ENCODE results near the gene KMT5B. TPM values are rescaled to one million over a fixed set of nuclear protein-coding genes. Genes with fewer than 3 reads are reported as not detected.

The KMT5B gene
- total RNA-seq, 2 donors from 2014 or later, result 30.0 to 32.2 TPM

- H3K4me1 ChIP-seq, result peaks cover 59% of the 10 kb centered on the region
- intact Hi-C loops (cut with DNase I), result no loop called here
These were observed 94.2 kb downstream of the KMT5B start for GRCh38 chr11:68118706-68119448.

GRCh38 chr11:68117853-68118470 lies 95.1 kb downstream of the KMT5B start:
- ATAC-seq, result no peak
- Histone ChIP-seq H3K4me1 (peaks cover 51% of the 10 kb centered on the region), H3K27me3 (no peaks in the 10 kb centered on the region), H3K4me3 (no peak overlapping the region), H3K36me3 (replicated peaks in 1 of 2; ENCODE audit: insufficient read depth in 1 of 2, low read depth in 2 of 2) (no peaks in the 10 kb centered on the region), H3K27ac (peak overlapping the region in 3 of 4 donors; percentile 95 to 98 (median 97)), H3K9me3 (no peaks in the 10 kb centered on the region)
- no peak for TF ChIP-seq POLR2A (IDR thresholded peaks at IDR 0.05)
- TF ChIP-seq CTCF (IDR thresholded peaks at IDR 0.05), result no peak
- intact Hi-C loops (cut with DNase I), result no loop called here
- DNase-seq, result peak in 1 of 4 donors; percentile 6
- WGBS, 2 donors, result 68 to 74% methylated on average over 10 to 11 of the region's 11 CpGs

More at GRCh38 chr11:68118706-68119448, 94.2 kb downstream of the KMT5B start:
- no peaks in the 10 kb centered on the region for H3K27me3 ChIP-seq
- ATAC-seq, result no peak
- no peak overlapping the region for H3K4me3 ChIP-seq
- H3K27ac ChIP-seq, result peak overlapping the region; percentile 50 to 98 (median 96)
- TF ChIP-seq POLR2A (IDR thresholded peaks at IDR 0.05) (peak in 1 of 3 donors; percentile 29), CTCF (IDR thresholded peaks at IDR 0.05) (no peak)
- no peaks in the 10 kb centered on the region for H3K9me3 ChIP-seq
- H3K36me3 ChIP-seq (replicated peaks in 1 of 2; ENCODE audit: insufficient read depth in 1 of 2, low read depth in 2 of 2), result no peaks in the 10 kb centered on the region
- WGBS, 2 donors, result 4 to 9% methylated on average over 4 of the region's 4 CpGs
- peak; percentile 57 to 73 (median 67) for DNase-seq

GRCh38 chr11:68116974-68117373 lies 96.1 kb downstream of the KMT5B start:
- 39 to 46% methylated on average over 3 of the region's 3 CpGs for WGBS, 2 donors
- Histone ChIP-seq H3K9me3 (no peaks in the 10 kb centered on the region), H3K27me3 (no peaks in the 10 kb centered on the region), H3K4me1 (peaks cover 44% of the 10 kb centered on the region), H3K27ac (peak overlapping the region in 3 of 4 donors; percentile 0 to 95 (median 32)), H3K36me3 (replicated peaks in 1 of 2; ENCODE audit: insufficient read depth in 1 of 2, low read depth in 2 of 2) (no peaks in the 10 kb centered on the region), H3K4me3 (no peak overlapping the region)
- no peak for TF ChIP-seq POLR2A (IDR thresholded peaks at IDR 0.05)
- TF ChIP-seq CTCF (IDR thresholded peaks at IDR 0.05), result no peak
- DNase-seq (no peak), ATAC-seq (no peak)
- intact Hi-C loops (cut with DNase I), result no loop called here

GRCh38 chr11:68116126-68116525 lies 97.0 kb downstream of the KMT5B start:
- TF ChIP-seq CTCF (IDR thresholded peaks at IDR 0.05) (no peak), POLR2A (IDR thresholded peaks at IDR 0.05) (no peak)
- no peaks in the 10 kb centered on the region for H3K9me3 ChIP-seq
- intact Hi-C loops (cut with DNase I), result no loop called here
- 86 to 93% methylated on average over 7 of the region's 7 CpGs for WGBS, 2 donors
- H3K27me3 ChIP-seq, result no peaks in the 10 kb centered on the region
- no peaks in the 10 kb centered on the region for H3K36me3 ChIP-seq (replicated peaks in 1 of 2; ENCODE audit: insufficient read depth in 1 of 2, low read depth in 2 of 2)
- DNase-seq (no peak), ATAC-seq (no peak)
- H3K27ac ChIP-seq, result peak overlapping the region in 2 of 4 donors; percentile 19 to 95
- H3K4me1 ChIP-seq, result peaks cover 40% of the 10 kb centered on the region
- no peak overlapping the region for H3K4me3 ChIP-seq

Data from body of pancreas (tissue), 4 donors.